Spleen (tissue), 11 donors: ENCODE measurements around the gene ANXA4. TPM values are rescaled to one million over a fixed set of nuclear protein-coding genes. Genes with fewer than 3 reads are reported as not detected.

Experiments
- DNase-seq: peaks from one replicate; pipeline ENCODE4 v3.0.0-alpha.2; 2020
- H3K27ac ChIP-seq, 8 donors: fragments of 200-600 bp; sonication (generic) in 7 of 8; 1 replicate in 4 of 8; 2 replicates in 4 of 8; pipeline versions ENCODE4 v1.5.0 to v1.8.0; 2016 to 2021; ENCODE audit warnings: inconsistent platforms in 4 of 8, mild to moderate bottlenecking in 4 of 8, moderate library complexity in 1 of 8
- H3K27me3 ChIP-seq, 7 donors: fragments of 200-600 bp; sonication (generic) in 6 of 7; replicated peaks in 1 of 7; 1 replicate in 4 of 7; 2 replicates in 3 of 7; pipeline versions ENCODE4 v1.5.0 to v1.8.0; 2016 to 2021; ENCODE audit warnings: inconsistent platforms in 3 of 7, mild to moderate bottlenecking in 1 of 7
- H3K36me3 ChIP-seq, 6 donors: fragments of 200-600 bp; sonication (generic) in 5 of 6; 1 replicate in 4 of 6; 2 replicates in 2 of 6; pipeline versions ENCODE4 v1.5.0 to v1.8.0; 2016 to 2021; ENCODE audit warnings: inconsistent platforms in 2 of 6
- H3K4me1 ChIP-seq, 6 donors: fragments of 200-600 bp; sonication (generic) in 5 of 6; 1 replicate in 3 of 6; 2 replicates in 3 of 6; pipeline versions ENCODE4 v1.5.0 to v1.8.0; 2016 to 2021; ENCODE audit warnings: inconsistent platforms in 3 of 6
- H3K4me3 ChIP-seq, 8 donors: fragments of 200-600 bp; sonication (generic) in 7 of 8; 1 replicate in 4 of 8; 2 replicates in 4 of 8; pipeline versions ENCODE4 v1.5.0 to v1.8.0; 2016 to 2021; ENCODE audit warnings: inconsistent platforms in 4 of 8, mild to moderate bottlenecking in 4 of 8, moderate library complexity in 2 of 8
- H3K9me3 ChIP-seq, 8 donors: fragments of 200-600 bp; sonication (generic) in 7 of 8; 1 replicate in 4 of 8; 2 replicates in 4 of 8; pipeline versions ENCODE4 v1.5.0 to v1.8.0; 2016 to 2021; ENCODE audit warnings: inconsistent platforms in 4 of 8
- CTCF ChIP-seq, 11 experiments: fragments of 200-600 bp in 7 of 11; fragments of 450-650 bp in 4 of 11; sonication (generic) in 4 of 11; IDR thresholded peaks in 8 of 11; conservative IDR thresholded peaks in 3 of 11; 1 replicate in 7 of 11; 2 replicates in 4 of 11; pipeline versions ENCODE4 v1.4.0 to v1.8.0; 2016 to 2021; ENCODE audit warnings: antibody characterized with exemption in 11 of 11, inconsistent platforms in 4 of 11, mild to moderate bottlenecking in 1 of 11
- POLR2A ChIP-seq, 3 donors: fragments of 450-650 bp; IDR thresholded peaks; one replicate each; pipeline ENCODE4 v1.5.1; 2017; ENCODE audit warnings: antibody characterized with exemption in 3 of 3, mild to moderate bottlenecking in 1 of 3
- POLR2AphosphoS5 ChIP-seq, 3 donors: sonication (generic); formaldehyde crosslinking; IDR thresholded peaks; one replicate each; pipeline ENCODE4 v1.5.1; 2017; ENCODE audit warnings: antibody characterized with exemption in 3 of 3
- WGBS, 5 donors: extraction: QIAGEN DNeasy Blood & Tissue Kit in 3 of 5; methylation state at CpG; one replicate each; pipeline versions ENCODE4 v1.1.5 to v1.1.7; 2013 to 2018; 5-methylcytosine and 5-hydroxymethylcytosine counted together
- intact Hi-C: fragments of 100-400 bp; cut with DNase I; formaldehyde crosslinking; loops from one replicate; pipeline ENCODE4 v1.15.0; 2023; ENCODE audit warnings: low total_unique reads
- polyA plus RNA-seq, 3 donors: library from polyadenylated mRNA; stranded (reverse); fragments of 200-250 nt; gene quantifications; one replicate each; pipeline ENCODE4 v1.2.1, GENCODE V29; 2013
- total RNA-seq, 7 donors: library from RNA; depleted of rRNA in 3 of 7; stranded (reverse); fragments of >200 nt in 3 of 7; fragmentation: NEBNext Ultra II Directional in 4 of 7; extraction: Animal tissue kit (Norgen Biotek cat#: 25700) in 4 of 7; gene quantifications; one replicate each; pipeline versions ENCODE4 v1.1.0 to v1.2.1, GENCODE V29; 2016 to 2021
- donor health status: healthy with polysubstance abuse.
- donor health status: DM: no; HTN: no; CAD: no; lungs with moderate emphysema.
- donor health status: DM: no; HTN: no; CAD: no.
- donor health status: Bipolar disorder and iron deficiency.
- donor health status: healthy.
- donor health status: DM: no; HTN: no; CAD: no.
- donor health status: DM: yes; HTN: yes; CAD: no.

Gene ANXA4
- total and polyA plus RNA-seq, 10 donors, result 15.0 to 56.1 (median 29.2) TPM

GRCh38 chr2:69693775-69694450 lies 48.0 kb upstream of the ANXA4 start:
- H3K27me3 ChIP-seq, result peaks cover 0 to 13% (median 0%) of the 10 kb centered on the region in 7 donors
- TF ChIP-seq POLR2A (IDR thresholded peaks at IDR 0.05) (no peak), POLR2AphosphoS5 (IDR thresholded peaks at IDR 0.05) (peak in 1 of 3 donors; percentile 63)
- H3K4me3 ChIP-seq, result peak overlapping the region in 3 of 8 donors; percentile 9 to 55 (median 15)
- no peaks in the 10 kb centered on the region for H3K9me3 ChIP-seq
- DNase-seq, result no peak
- 42 to 59% (median 47%) methylated on average over 6 of the region's 6 CpGs for WGBS, 5 donors
- intact Hi-C loops, result no loop called here
- no peaks in the 10 kb centered on the region for H3K36me3 ChIP-seq
- H3K4me1 ChIP-seq, result peaks cover 11 to 65% (median 37%) of the 10 kb centered on the region in 6 donors
- peak overlapping the region; percentile 36 to 85 (median 64) for H3K27ac ChIP-seq

GRCh38 chr2:69694894-69695849 lies 46.8 kb upstream of the ANXA4 start:
- TF ChIP-seq POLR2A (IDR thresholded peaks at IDR 0.05) (no peak), POLR2AphosphoS5 (IDR thresholded peaks at IDR 0.05) (no peak), CTCF (IDR thresholded peaks at IDR 0.05 in 8 of 11, conservative IDR thresholded peaks at IDR 0.05 in 3 of 11) (no peak)
- peak overlapping the region in 5 of 8 donors; percentile 36 to 85 (median 66) for H3K27ac ChIP-seq
- 53 to 63% (median 60%) methylated on average over 12 of the region's 12 CpGs for WGBS, 5 donors
- DNase-seq, result no peak
- intact Hi-C loops, result no loop called here
- H3K27me3 ChIP-seq, result peaks cover 0 to 9% (median 0%) of the 10 kb centered on the region in 7 donors
- peaks cover 11 to 52% (median 31%) of the 10 kb centered on the region in 6 donors for H3K4me1 ChIP-seq
- no peak overlapping the region for H3K4me3 ChIP-seq
- H3K36me3 ChIP-seq, result no peaks in the 10 kb centered on the region
- H3K9me3 ChIP-seq, result no peaks in the 10 kb centered on the region

- H3K27me3 ChIP-seq, result peaks cover 0 to 9% (median 0%) of the 10 kb centered on the region in 7 donors
- no peaks in the 10 kb centered on the region for H3K9me3 ChIP-seq
- TF ChIP-seq CTCF (IDR thresholded peaks at IDR 0.05 in 8 of 11, conservative IDR thresholded peaks at IDR 0.05 in 3 of 11) (no peak), POLR2A (IDR thresholded peaks at IDR 0.05) (no peak), POLR2AphosphoS5 (IDR thresholded peaks at IDR 0.05) (no peak)
- intact Hi-C loops, result no loop called here
- no peak for DNase-seq
- no peak overlapping the region for H3K4me3 ChIP-seq
- WGBS, 5 donors, result 43 to 86% (median 66%) methylated on average over 2 of the region's 2 CpGs
- H3K36me3 ChIP-seq, result no peaks in the 10 kb centered on the region
- peak overlapping the region in 1 of 8 donors; percentile 66 for H3K27ac ChIP-seq
- peaks cover 11 to 46% (median 31%) of the 10 kb centered on the region in 6 donors for H3K4me1 ChIP-seq
Observed at GRCh38 chr2:69695850-69696216, 46.1 kb upstream of the ANXA4 start.

- no peak overlapping the region for H3K4me3 ChIP-seq
- no peaks in the 10 kb centered on the region for H3K9me3 ChIP-seq
- peaks cover 0 to 2% (median 0%) of the 10 kb centered on the region in 7 donors for H3K27me3 ChIP-seq
- intact Hi-C loops, result no loop called here
- no peak for TF ChIP-seq POLR2A (IDR thresholded peaks at IDR 0.05)
- TF ChIP-seq CTCF (IDR thresholded peaks at IDR 0.05 in 8 of 11, conservative IDR thresholded peaks at IDR 0.05 in 3 of 11), result no peak
- no peak for TF ChIP-seq POLR2AphosphoS5 (IDR thresholded peaks at IDR 0.05)
- peaks cover 0 to 35% (median 10%) of the 10 kb centered on the region in 6 donors for H3K4me1 ChIP-seq
- H3K36me3 ChIP-seq, result no peaks in the 10 kb centered on the region
- no peak overlapping the region for H3K27ac ChIP-seq
- 81 to 95% (median 85%) methylated on average over 5 of the region's 5 CpGs for WGBS, 5 donors
- DNase-seq, result no peak
Observed at GRCh38 chr2:69700381-69700780, 41.6 kb upstream of the ANXA4 start.
